HG03095 (cell line): Measurements from ENCODE around the gene CCL17.
"Not testable (repeated sequence)": the region's sequence is repeated elsewhere in the genome, so short reads cannot be mapped to it uniquely, and the experiment has no call there.

Experiments used
- ATAC-seq: cut with Tn5 transposase; IDR thresholded peaks from one replicate; pipeline ENCODE4 v1.9.1; 2021; ENCODE audit warnings: moderate library complexity; ENCODE audit not compliant: unreplicated experiment

The CCL17 gene

DNA sequence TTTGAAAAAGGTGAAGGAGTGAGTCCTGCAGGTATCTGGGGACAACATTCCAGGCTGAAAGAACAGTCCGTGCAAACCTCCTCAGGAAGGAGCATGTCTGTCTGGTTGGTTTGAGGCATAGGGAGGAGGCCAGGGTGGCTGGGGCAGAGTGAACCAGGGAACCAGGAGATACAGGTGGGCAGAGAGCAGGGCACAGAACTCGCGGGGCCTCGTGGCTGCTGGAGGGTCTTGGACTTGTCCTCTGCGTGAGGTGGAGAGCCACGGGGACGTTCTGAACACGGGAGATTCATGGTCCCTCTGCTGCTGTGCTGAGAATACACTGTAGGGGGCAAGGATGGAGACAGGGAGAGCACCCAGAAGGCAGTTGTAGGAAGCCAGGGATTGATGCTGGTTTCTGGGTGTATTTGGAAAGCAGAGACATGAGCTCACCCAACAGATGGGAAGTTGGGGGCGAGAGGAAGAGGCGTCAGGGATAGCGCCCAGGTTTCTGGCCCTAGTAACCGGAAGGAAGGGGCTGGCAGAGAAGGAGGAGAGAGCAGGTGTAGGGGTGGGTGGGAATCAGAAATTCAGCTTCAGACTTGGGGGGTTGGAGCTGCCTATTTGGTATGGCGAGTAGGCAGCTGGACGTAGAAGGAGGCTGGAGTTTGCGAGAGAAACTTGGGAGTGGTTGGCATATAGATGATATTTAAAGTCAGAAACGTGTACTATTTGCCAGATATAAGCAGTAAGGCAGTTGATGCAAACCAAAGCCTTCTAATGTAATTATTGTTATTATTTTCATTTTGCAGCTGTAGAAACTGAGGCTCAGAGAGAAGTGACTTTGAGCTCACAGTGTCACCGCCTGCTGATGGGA lies at the start of gene CCL17:
Gene CCL17 (plus strand): TSS at position 803 of the 853 bp plus-strand sequence. CDS start 9,166 bp downstream, outside the sequence.
- no peak for ATAC-seq

GRCh38 chr16:57355898-57356414 lies 48.6 kb upstream of the CCL17 start:
- ATAC-seq = no peak

DNA sequence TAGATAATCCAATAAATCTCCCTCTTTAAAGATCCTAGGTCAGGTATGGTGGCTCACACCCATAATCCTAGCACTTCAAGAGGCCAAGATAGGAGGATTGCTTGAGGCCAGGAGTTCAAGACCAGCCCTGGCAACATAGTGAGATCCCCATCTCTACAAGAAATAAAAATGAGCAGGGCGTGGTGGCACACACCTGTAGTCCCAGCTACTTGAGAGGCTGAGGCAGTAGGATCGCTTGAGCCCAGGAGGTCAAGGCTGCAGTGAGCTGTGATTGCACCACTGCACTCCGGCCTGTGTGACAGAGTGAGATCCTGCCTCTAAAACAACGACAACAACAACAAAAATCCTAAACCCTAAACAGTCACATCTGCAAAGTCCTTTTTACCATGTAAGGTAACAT lies 48.0 kb upstream of the CCL17 start:
- no peak for ATAC-seq

- ATAC-seq = no peak
These were observed 47.1 kb upstream of the CCL17 start for GRCh38 chr16:57357330-57358085.

- ATAC-seq = no peak
These were observed 46.5 kb upstream of the CCL17 start for GRCh38 chr16:57358086-57358420.

DNA sequence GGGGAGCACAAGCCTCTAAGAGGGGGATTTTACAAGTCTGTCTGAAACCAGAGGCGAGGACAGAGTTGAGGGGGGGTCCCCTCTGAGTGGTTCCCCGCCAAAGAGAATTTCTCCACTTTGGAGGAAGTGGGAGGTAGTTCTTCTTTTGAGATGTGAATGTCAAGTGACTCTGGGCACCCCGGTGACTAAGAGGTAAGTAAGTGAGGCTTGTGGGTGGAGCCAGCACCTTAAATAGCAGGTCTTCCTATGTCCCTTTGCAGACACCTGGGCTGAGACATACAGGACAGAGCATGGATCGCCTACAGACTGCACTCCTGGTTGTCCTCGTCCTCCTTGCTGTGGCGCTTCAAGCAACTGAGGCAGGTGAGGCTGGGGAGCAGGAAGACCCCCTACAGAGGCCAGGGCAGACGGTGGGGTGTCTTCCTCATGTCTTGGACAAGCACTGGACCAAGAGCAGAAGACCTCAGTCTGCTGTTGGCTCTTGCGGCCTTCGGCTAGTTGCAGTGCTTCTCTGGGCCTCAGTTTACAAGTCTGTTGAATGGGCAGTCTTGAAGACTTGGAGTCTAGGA lies 46.0 kb upstream of the CCL17 start, which contains the start of gene CCL22:
Gene CCL22 (plus strand): TSS at position 257 of the 569 bp plus-strand sequence. CDS start 34 bp downstream, at position 291.
- no peak for ATAC-seq

- no peak for ATAC-seq
These were observed 44.1 kb upstream of the CCL17 start for GRCh38 chr16:57360321-57360935.

DNA sequence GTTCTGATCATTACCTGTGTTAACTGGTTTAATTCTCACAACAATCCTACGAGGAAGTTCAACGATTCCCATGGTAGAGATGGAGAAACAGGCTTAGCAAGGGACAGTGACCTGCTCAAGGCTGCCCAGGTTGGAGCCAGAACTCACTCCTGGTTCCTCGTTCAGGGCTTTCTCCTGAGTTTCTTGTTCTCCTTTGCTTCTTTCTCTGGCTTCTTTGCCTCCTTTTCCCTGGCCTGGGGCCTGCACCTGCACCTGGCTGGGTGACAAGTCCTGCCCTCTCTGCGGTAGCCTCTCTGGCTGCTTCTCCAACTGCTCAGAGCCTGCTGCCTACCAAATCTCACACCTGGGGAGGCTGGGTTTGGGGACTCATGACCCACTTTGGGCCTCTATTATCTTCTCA lies 43.2 kb upstream of the CCL17 start:
- no peak for ATAC-seq

GRCh38 chr16:57364143-57364542 lies 40.4 kb upstream of the CCL17 start:
- no peak for ATAC-seq

DNA sequence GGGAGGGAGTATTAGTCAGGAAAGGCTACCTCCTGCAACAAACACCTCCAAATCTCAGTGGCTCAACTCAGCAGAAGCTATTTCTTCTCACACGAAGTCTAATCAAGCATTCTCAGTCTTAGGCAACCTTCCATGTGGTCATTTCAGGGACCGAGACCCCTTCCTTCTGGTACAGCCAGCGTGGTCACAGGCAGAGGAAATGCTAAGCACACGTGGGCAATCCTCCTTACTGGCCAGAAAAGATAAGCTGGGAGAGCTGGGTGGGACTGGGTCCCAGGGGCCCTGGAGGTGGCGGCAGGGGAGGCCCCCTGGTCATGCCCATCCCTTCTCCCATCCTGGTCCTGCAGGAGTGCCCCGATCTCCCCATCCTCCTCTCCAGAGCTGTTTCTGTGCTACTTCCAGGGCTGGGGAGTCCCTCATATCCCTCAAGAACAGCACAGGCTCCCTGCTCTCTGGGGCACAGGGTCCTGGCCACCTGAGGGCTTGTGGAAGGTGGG lies 38.0 kb upstream of the CCL17 start:
- ATAC-seq = no peak

DNA sequence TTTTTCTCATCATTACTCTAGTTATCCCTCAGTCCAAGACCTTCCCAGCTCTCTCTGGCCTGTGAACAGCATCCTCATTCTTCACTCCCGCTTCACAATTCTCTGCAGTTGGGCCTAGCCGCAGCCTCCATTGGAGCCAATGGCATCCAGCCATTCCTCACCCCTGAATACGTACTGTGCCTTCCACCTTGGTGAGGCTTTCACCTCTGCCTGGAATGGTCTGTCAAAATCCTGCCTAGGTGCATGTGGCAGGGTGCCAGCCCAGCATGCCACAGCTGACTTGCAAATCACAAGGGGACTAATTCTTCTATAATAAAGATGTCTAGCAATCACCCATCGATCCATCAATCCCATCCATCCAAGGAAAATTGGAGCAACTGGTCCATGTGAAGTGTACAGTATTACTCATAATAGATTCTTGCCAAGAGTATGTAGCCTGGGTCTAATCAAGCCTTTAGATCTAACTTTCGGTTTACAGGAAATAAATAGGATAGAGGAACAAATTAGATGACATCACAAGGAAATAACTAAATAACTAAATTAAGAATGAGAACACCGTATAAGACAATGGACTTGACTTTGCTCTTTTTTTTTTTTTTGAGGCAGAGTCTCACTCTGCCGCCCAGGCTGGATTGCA lies 37.3 kb upstream of the CCL17 start:
- no peak for ATAC-seq

DNA sequence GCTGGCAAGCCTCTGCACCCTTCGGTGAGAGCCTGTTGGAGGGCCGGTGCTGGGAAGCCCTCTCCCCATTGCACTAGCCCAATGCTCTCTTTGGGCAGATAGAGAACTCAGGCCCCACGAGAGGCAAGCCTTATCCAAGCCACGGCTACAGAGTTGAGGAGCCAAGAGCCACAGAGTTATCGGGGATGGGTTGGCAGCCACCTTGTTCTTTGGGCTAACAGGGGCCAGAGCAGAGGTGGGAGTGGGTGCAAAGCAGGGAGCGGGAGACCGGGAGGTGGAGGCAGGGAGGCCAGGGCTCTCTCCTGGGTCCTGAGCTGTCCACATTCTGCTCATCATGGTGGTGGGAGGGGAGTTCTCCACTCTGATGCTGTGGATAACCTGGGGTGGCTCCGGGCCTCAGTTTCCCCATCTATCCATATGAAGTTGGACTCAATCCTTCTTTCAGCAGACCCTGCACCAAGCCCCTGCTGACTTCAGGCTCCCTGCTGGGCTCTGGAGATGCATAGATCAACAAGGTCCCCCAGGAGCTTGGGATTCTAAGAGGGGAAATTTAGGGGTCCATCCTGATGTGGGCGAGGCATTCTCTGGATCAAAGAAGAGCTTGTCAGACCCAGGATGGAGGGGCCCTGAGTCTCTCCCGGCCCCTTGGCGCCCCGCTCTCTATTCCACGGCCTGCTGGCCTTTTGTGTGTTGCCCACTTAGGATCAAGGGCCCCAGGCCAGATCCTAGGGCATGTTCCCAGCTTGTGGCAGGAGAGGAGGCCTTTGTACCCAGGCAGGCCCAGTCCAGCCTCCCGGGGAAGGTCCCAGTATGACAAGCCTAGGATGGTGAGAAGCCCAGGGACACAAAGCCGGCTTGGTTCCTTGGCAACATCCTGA lies 32.8 kb upstream of the CCL17 start:
- ATAC-seq = no peak

- no peak for ATAC-seq
These were observed 32.0 kb upstream of the CCL17 start, which contains the start of gene CX3CL1 for GRCh38 chr16:57372372-57373116. Gene CX3CL1, plus strand, starts transcription at chr16:57372490. Its CDS starts 79 bp downstream, at chr16:57372569.

GRCh38 chr16:57373117-57373947 lies 31.2 kb upstream of the CCL17 start:
- no peak for ATAC-seq

DNA sequence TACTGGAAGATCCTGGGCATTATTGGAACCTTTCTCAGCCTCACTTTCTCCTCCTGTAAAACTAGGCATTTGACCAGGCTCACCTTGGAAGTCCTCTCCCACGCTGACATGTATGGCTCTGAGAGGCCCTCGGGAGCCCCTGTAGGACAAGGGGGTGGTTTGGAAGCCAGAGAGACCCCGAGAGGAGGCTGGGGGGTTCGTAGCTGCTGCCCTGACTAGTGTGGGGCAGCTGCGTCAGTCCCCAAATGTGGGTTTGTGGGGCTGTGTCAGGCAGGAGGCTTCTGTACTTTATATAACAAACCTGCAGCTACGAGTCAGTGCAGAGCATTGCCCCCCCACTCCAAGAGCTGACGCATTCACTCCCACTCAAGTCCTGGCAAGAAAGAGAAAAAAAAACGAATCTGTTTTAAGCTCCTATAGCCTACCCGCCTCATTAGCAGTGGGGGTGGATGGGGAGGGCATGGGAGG lies 30.5 kb upstream of the CCL17 start:
- ATAC-seq = no peak

GRCh38 chr16:57374925-57375465 lies 29.6 kb upstream of the CCL17 start:
- not testable (repeated sequence) for ATAC-seq

- no peak for ATAC-seq
These were observed 28.2 kb upstream of the CCL17 start for GRCh38 chr16:57376313-57376818.
